GM19324 (cell line): ENCODE data around the gene RHOBTB3.
"Not testable (repeated sequence)": the region's sequence is repeated elsewhere in the genome, so short reads cannot be mapped to it uniquely, and the experiment has no call there.

Experiments
- ATAC-seq: cut with Tn5 transposase; IDR thresholded peaks from one replicate; pipeline ENCODE4 v1.9.1; 2021; ENCODE audit warnings: mild to moderate bottlenecking, moderate library complexity; ENCODE audit not compliant: unreplicated experiment, low FRiP score

RHOBTB3 gene

GRCh38 chr5:95730730-95731570, at the start of gene RHOBTB3:
RHOBTB3 (plus strand) TSS chr5:95731336; CDS start chr5:95731683, 347 bp downstream.
- ATAC-seq, result peak; percentile 52

- no peak for ATAC-seq
These were observed 48.2 kb upstream of the RHOBTB3 start, which contains the start of gene SPATA9 for GRCh38 chr5:95682891-95683290. SPATA9 (minus strand) TSS chr5:95682991; CDS start chr5:95682854, 137 bp downstream.

GRCh38 chr5:95684361-95684760, 46.8 kb upstream of the RHOBTB3 start:
- no peak for ATAC-seq

GRCh38 chr5:95686651-95687050, 44.5 kb upstream of the RHOBTB3 start:
- ATAC-seq, result no peak

- ATAC-seq, result no peak
These were observed 41.5 kb upstream of the RHOBTB3 start for GRCh38 chr5:95689680-95690079.

GRCh38 chr5:95690333-95690732, 40.8 kb upstream of the RHOBTB3 start:
- no peak for ATAC-seq

- ATAC-seq, result no peak
These were observed 33.1 kb upstream of the RHOBTB3 start for GRCh38 chr5:95697781-95698681.

GRCh38 chr5:95699337-95699736, 31.8 kb upstream of the RHOBTB3 start:
- no peak for ATAC-seq

- no peak for ATAC-seq
These were observed 30.1 kb upstream of the RHOBTB3 start for GRCh38 chr5:95701074-95701473.

- no peak for ATAC-seq
These were observed 27.0 kb upstream of the RHOBTB3 start for GRCh38 chr5:95704150-95704549.

GRCh38 chr5:95706196-95706595, 24.9 kb upstream of the RHOBTB3 start:
- not testable (repeated sequence) for ATAC-seq

GRCh38 chr5:95707055-95707454, 24.1 kb upstream of the RHOBTB3 start:
- no peak for ATAC-seq

GRCh38 chr5:95707534-95708188, 23.5 kb upstream of the RHOBTB3 start:
- ATAC-seq, result not testable (repeated sequence)

GRCh38 chr5:95708876-95709275, 22.3 kb upstream of the RHOBTB3 start:
- no peak for ATAC-seq

- no peak for ATAC-seq
These were observed 21.0 kb upstream of the RHOBTB3 start for GRCh38 chr5:95709967-95710650.

GRCh38 chr5:95710651-95711500, 20.3 kb upstream of the RHOBTB3 start:
- not testable (repeated sequence) for ATAC-seq

- ATAC-seq, result no peak
These were observed 19.4 kb upstream of the RHOBTB3 start for GRCh38 chr5:95711501-95712346.

GRCh38 chr5:95712347-95712958, 18.7 kb upstream of the RHOBTB3 start:
- no peak for ATAC-seq
